Liver (tissue), 3 donors: Measurements from ENCODE around the gene UNKL.

Source experiments
- ATF3 ChIP-seq: IDR thresholded peaks from 2 replicates; pipeline ENCODE4 v1.6.1; 2016; ENCODE audit warnings: antibody characterized with exemption
- CTCF ChIP-seq: fragments of 150-350 bp; IDR thresholded peaks from 2 replicates; pipeline ENCODE4 v1.5.1; 2017; ENCODE audit warnings: improper control_type of control experiment, low read depth, low read length; ENCODE audit not compliant: missing input control
- EGR1 ChIP-seq, 2 donors: IDR thresholded peaks; 2 replicates each; pipeline ENCODE4 v1.6.1; 2016 to 2018; ENCODE audit warnings: antibody characterized with exemption in 2 of 2, low read depth in 2 of 2
- FOXA1 ChIP-seq: IDR thresholded peaks from 2 replicates; pipeline ENCODE4 v1.6.1; 2016; ENCODE audit warnings: antibody characterized with exemption
- GABPA ChIP-seq, 2 donors: IDR thresholded peaks in 1 of 2; conservative IDR thresholded peaks in 1 of 2; 2 replicates each; pipeline ENCODE4 v1.6.1; 2016; ENCODE audit warnings: antibody characterized with exemption in 2 of 2, mild to moderate bottlenecking in 1 of 2, moderate library complexity in 1 of 2
- HNF4A ChIP-seq, 2 donors: conservative IDR thresholded peaks; 2 replicates each; pipeline ENCODE4 v1.6.1; 2016; ENCODE audit warnings: antibody characterized with exemption in 2 of 2, mild to moderate bottlenecking in 2 of 2
- MAX ChIP-seq: IDR thresholded peaks from 2 replicates; pipeline ENCODE4 v1.6.1; 2016; ENCODE audit warnings: antibody characterized with exemption
- NR2F2 ChIP-seq: IDR thresholded peaks from 2 replicates; pipeline ENCODE4 v1.6.1; 2016; ENCODE audit warnings: antibody characterized with exemption
- REST ChIP-seq: IDR thresholded peaks from 2 replicates; pipeline ENCODE4 v1.6.1; 2016; ENCODE audit warnings: antibody characterized with exemption, mild to moderate bottlenecking
- RXRA ChIP-seq, 2 donors: IDR thresholded peaks; 2 replicates each; pipeline ENCODE4 v1.6.1; 2017 to 2018; ENCODE audit warnings: antibody characterized with exemption in 2 of 2, mild to moderate bottlenecking in 1 of 2
- TAF1 ChIP-seq: conservative IDR thresholded peaks from 2 replicates; pipeline ENCODE4 v1.6.1; 2016; ENCODE audit warnings: antibody characterized with exemption, mild to moderate bottlenecking
- YY1 ChIP-seq: IDR thresholded peaks from 2 replicates; pipeline ENCODE4 v1.6.1; 2016; ENCODE audit warnings: antibody characterized with exemption, mild to moderate bottlenecking
- donor health status: healthy.
- donor health status: healthy.

GRCh38 chr16:1393613-1394176 is 20.8 kb downstream of the UNKL start:
- TF ChIP-seq CTCF (no peak), TAF1 (no peak), REST (no peak), HNF4A (conservative IDR thresholded peaks at IDR 0.05) (no peak), RXRA (IDR thresholded peaks at IDR 0.05) (no peak), ATF3 (no peak), NR2F2 (no peak), GABPA (IDR thresholded peaks at IDR 0.05 in 1 of 2, conservative IDR thresholded peaks at IDR 0.05 in 1 of 2) (no peak), YY1 (no peak), FOXA1 (no peak), EGR1 (IDR thresholded peaks at IDR 0.05; ENCODE audit: low read depth in 2 of 2) (no peak), MAX (no peak)
